B cell (primary cell): ENCODE data around the gene CDK19. TPM values are rescaled to one million over a fixed set of nuclear protein-coding genes. Genes with fewer than 3 reads are reported as not detected.
"Not testable (repeated sequence)": the region's sequence is repeated elsewhere in the genome, so short reads cannot be mapped to it uniquely, and the experiment has no call there.

ENCODE experiments used
- ATAC-seq: fragments of 200-7000 bp; cut with Tn5 transposase; one replicate; pipeline ENCODE4 v1.10.0; 2021; ENCODE audit warnings: low read depth, mild to moderate bottlenecking, moderate number of reproducible peaks, moderate library complexity
- CTCF ChIA-PET: fragments of 350-600 bp; sonication (Branson Sonifier 250); formaldehyde crosslinking; loops from one replicate; lab custom pipeline; 2021; ENCODE audit warnings: antibody characterized with exemption, inconsistent platforms; lab: Charles Lee
- POLR2A ChIA-PET: fragments of 350-600 bp; sonication (Branson Sonifier 250); formaldehyde crosslinking; loops from one replicate; lab custom pipeline; 2021; ENCODE audit warnings: antibody characterized with exemption; lab: Charles Lee
- DNase-seq: peaks from one replicate; pipeline ENCODE4 v3.0.0; 2013
- H2AFZ ChIP-seq: 2 replicates; pipeline ENCODE4 v1.6.1; 2012; ENCODE audit warnings: mild to moderate bottlenecking, low read depth, low read length; ENCODE audit not compliant: insufficient read depth, poor library complexity, severe bottlenecking
- H3K27ac ChIP-seq, 2 donors: 1 replicate in 1 of 2; 2 replicates in 1 of 2; pipeline ENCODE4 v1.5.1; 2012 to 2013; ENCODE audit warnings: low read length in 2 of 2, mild to moderate bottlenecking in 2 of 2, moderate library complexity in 1 of 2
- H3K27me3 ChIP-seq, 4 experiments: fragments of 200-600 bp in 1 of 4; sonication (generic) in 1 of 4; replicated peaks in 1 of 4; 1 replicate in 2 of 4; 2 replicates in 2 of 4; pipeline versions ENCODE4 v1.6.1 to v1.7.0; 2013 to 2016; ENCODE audit warnings: low read length in 3 of 4, mild to moderate bottlenecking in 2 of 4, mixed read lengths in 1 of 4, moderate library complexity in 1 of 4; ENCODE audit not compliant: insufficient read depth in 4 of 4, control insufficient read depth in 3 of 4; ENCODE audit errors: control extremely low read depth in 1 of 4
- H3K36me3 ChIP-seq, 2 experiments: replicated peaks in 1 of 2; 1 replicate in 1 of 2; 2 replicates in 1 of 2; pipeline versions ENCODE4 v1.6.1 to v1.7.1; 2013; ENCODE audit warnings: low read length in 1 of 2; ENCODE audit not compliant: insufficient read depth in 2 of 2, control insufficient read depth in 1 of 2; ENCODE audit errors: control extremely low read depth in 1 of 2, extremely low read depth in 1 of 2
- H3K4me1 ChIP-seq, 2 donors: fragments of 200-600 bp in 1 of 2; sonication (generic) in 1 of 2; 1 replicate in 1 of 2; 2 replicates in 1 of 2; pipeline versions ENCODE4 v1.5.1 to v1.6.1; 2013 to 2017; ENCODE audit warnings: low read length in 2 of 2; ENCODE audit not compliant: control insufficient read depth in 2 of 2, insufficient read depth in 2 of 2
- H3K4me2 ChIP-seq: replicated peaks from 2 replicates; pipeline ENCODE3; 2012; ENCODE audit warnings: mild to moderate bottlenecking, low read depth, low read length; ENCODE audit not compliant: poor library complexity, severe bottlenecking
- H3K4me3 ChIP-seq, 5 experiments: fragments of 200-600 bp in 1 of 5; sonication (generic) in 1 of 5; 1 replicate in 3 of 5; 2 replicates in 2 of 5; pipeline versions ENCODE4 v1.5.1 to v1.7.0; 2011 to 2016; ENCODE audit warnings: low read length in 4 of 5, mild to moderate bottlenecking in 4 of 5, low read depth in 2 of 5, control low read depth in 1 of 5, moderate library complexity in 1 of 5; ENCODE audit not compliant: insufficient read depth in 1 of 5; ENCODE audit errors: control extremely low read depth in 1 of 5, extremely low read depth in 1 of 5
- H3K79me2 ChIP-seq: fragments of 200-600 bp; sonication (generic); one replicate; pipeline ENCODE4 v1.6.0; 2016; ENCODE audit warnings: low read length; ENCODE audit not compliant: control insufficient read depth, insufficient read depth
- H3K9ac ChIP-seq: fragments of 200-600 bp; sonication (generic); 2 replicates; pipeline ENCODE4 v1.6.1; 2017; ENCODE audit warnings: mild to moderate bottlenecking, low read length, moderate library complexity
- H3K9me3 ChIP-seq, 3 donors: one replicate each; pipeline versions ENCODE4 v1.6.1 to v1.7.1; 2013; ENCODE audit warnings: low read length in 2 of 3; ENCODE audit not compliant: control insufficient read depth in 2 of 3, insufficient read depth in 1 of 3; ENCODE audit errors: control extremely low read depth in 1 of 3
- H4K20me1 ChIP-seq: 2 replicates; pipeline ENCODE4 v1.6.0; 2012; ENCODE audit warnings: mild to moderate bottlenecking, low read length; ENCODE audit not compliant: insufficient read depth, control insufficient read depth, poor library complexity, severe bottlenecking
- H3K27ac Mint-ChIP-seq: one replicate; pipeline ENCODE4 v1.8.0; 2021; ENCODE audit warnings: mixed read lengths
- H3K27me3 Mint-ChIP-seq: one replicate; pipeline ENCODE4 v1.8.0; 2021; ENCODE audit warnings: mixed read lengths
- H3K4me1 Mint-ChIP-seq: one replicate; pipeline ENCODE4 v1.8.0; 2021; ENCODE audit warnings: mixed read lengths
- H3K4me3 Mint-ChIP-seq: one replicate; pipeline ENCODE4 v1.8.0; 2021; ENCODE audit warnings: mixed read lengths
- H3K9me3 Mint-ChIP-seq: one replicate; pipeline ENCODE4 v1.8.0; 2022; ENCODE audit warnings: mixed read lengths; ENCODE audit not compliant: insufficient read depth
- EZH2 ChIP-seq: IDR thresholded peaks from 2 replicates; pipeline ENCODE4 v1.6.1; 2012; ENCODE audit warnings: borderline replicate concordance, low read depth, mild to moderate bottlenecking, moderate library complexity, low read length; ENCODE audit not compliant: insufficient read depth, poor library complexity, severe bottlenecking
- WGBS: methylation state at CpG from one replicate; pipeline ENCODE4 v1.1.5; 2013; ENCODE audit warnings: missing lambda C conversion rate; ENCODE audit not compliant: insufficient coverage; 5-methylcytosine and 5-hydroxymethylcytosine counted together
- intact Hi-C: fragments of 100-400 bp; cut with micrococcal nuclease; formaldehyde crosslinking; loops from one replicate; pipeline ENCODE4 v1.10.0; 2022
- polyA plus RNA-seq: library from polyadenylated mRNA; depleted of rRNA; stranded (reverse); fragments of >200 nt; gene quantifications from 2 replicates; pipeline ENCODE4 v1.2.3, GENCODE V29; 2012
- total RNA-seq, 2 donors: library from RNA; stranded (reverse); fragments of 120-200 nt in 1 of 2; gene quantifications; 1 replicate in 1 of 2; 2 replicates in 1 of 2; pipeline versions ENCODE4 v1.2.3 to v1.2.4, GENCODE V29; 2013 to 2022
- TF ChIP-seq, protein P1 (sequence below): fragments of 200-600 bp; IDR thresholded peaks from one replicate; pipeline ENCODE4 v1.8.0; 2022; ENCODE audit warnings: antibody characterized with exemption, mild to moderate bottlenecking

CDK19 gene
- total and polyA plus RNA-seq, 2 donors (not counting 1 experiment from before 2014, with no cell fraction given), result 8.7 to 44.8 TPM

DNA sequence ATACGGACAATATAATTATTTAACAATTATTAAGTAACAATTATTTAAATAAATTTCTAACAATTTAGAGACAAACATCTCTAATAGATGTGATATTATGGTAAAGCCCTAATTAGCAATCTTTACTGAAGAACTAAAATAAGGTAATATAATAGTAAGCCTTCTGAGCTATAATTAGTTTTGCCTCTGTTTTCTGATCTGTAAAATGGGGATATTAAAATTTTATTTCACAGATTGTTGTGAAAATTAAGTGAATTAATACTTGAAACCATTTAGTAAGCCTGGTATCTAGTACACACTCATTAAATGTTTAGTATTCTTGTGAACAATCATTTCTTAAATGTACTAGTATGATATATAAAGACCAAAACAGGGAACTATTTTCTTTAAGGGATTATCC, 70.3 kb downstream of the CDK19 start:
- no peak overlapping the region for H3K27ac Mint-ChIP-seq
- Histone ChIP-seq H3K4me1 (no peaks in the 10 kb centered on the region), H3K9me3 (peaks cover 6 to 33% (median 28%) of the 10 kb centered on the region in 3 donors), H3K9ac (no peak overlapping the region), H3K4me3 (no peak overlapping the region), H2AFZ (no peak overlapping the region), H3K79me2 (no peaks in the 10 kb centered on the region), H3K4me2 (no peak overlapping the region), H3K27me3 (no peaks in the 10 kb centered on the region), H3K36me3 (peaks cover 7 to 18% of the 10 kb centered on the region in 2 experiments), H4K20me1 (no peaks in the 10 kb centered on the region), H3K27ac (no peak overlapping the region)
- H3K4me3 Mint-ChIP-seq, result no peak overlapping the region
- H3K4me1 Mint-ChIP-seq, result peaks cover 6% of the 10 kb centered on the region
- TF ChIP-seq, protein P1, sequence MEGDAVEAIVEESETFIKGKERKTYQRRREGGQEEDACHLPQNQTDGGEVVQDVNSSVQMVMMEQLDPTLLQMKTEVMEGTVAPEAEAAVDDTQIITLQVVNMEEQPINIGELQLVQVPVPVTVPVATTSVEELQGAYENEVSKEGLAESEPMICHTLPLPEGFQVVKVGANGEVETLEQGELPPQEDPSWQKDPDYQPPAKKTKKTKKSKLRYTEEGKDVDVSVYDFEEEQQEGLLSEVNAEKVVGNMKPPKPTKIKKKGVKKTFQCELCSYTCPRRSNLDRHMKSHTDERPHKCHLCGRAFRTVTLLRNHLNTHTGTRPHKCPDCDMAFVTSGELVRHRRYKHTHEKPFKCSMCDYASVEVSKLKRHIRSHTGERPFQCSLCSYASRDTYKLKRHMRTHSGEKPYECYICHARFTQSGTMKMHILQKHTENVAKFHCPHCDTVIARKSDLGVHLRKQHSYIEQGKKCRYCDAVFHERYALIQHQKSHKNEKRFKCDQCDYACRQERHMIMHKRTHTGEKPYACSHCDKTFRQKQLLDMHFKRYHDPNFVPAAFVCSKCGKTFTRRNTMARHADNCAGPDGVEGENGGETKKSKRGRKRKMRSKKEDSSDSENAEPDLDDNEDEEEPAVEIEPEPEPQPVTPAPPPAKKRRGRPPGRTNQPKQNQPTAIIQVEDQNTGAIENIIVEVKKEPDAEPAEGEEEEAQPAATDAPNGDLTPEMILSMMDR, result no peak
- no peak for TF ChIP-seq EZH2
- ChIA-PET POLR2A (no interaction called here), CTCF (no interaction called here)
- no peak for DNase-seq
- ATAC-seq, result no peak
- intact Hi-C loops, result no loop called here
- H3K9me3 Mint-ChIP-seq, result peaks cover 15% of the 10 kb centered on the region
- no CpG with 5 or more reads among the region's 1 CpG for WGBS
- no peaks in the 10 kb centered on the region for H3K27me3 Mint-ChIP-seq

DNA sequence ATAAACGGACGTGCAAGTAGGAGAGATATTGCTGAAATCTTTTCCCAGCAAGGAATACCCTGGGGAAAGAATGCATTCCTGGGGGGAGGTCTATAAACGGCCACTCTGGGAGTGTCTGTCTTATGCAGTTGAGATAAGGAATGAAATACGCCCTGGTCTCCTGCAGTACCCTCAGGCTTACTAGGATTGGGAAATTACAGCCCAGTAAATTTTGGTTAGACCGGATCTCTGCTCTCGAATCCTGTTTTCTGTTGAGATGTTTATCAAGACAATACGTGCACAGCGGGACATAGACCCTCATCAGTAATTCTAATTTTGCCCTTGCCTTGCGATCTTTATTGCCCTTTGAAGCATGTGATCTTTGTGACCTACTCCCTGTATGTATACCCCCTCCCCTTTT, 72.7 kb downstream of the CDK19 start:
- CTCF ChIA-PET, result not testable (repeated sequence)
- WGBS, result 94% methylated on average over 9 of the region's 9 CpGs

More for the DNA sequence above, 72.7 kb downstream of the CDK19 start:
- ATAC-seq, POLR2A ChIA-PET, DNase-seq, H2AFZ ChIP-seq, intact Hi-C loops, H3K27me3 ChIP-seq, H3K27me3 Mint-ChIP-seq, H3K27ac ChIP-seq, H4K20me1 ChIP-seq, H3K79me2 ChIP-seq, H3K4me3 Mint-ChIP-seq, H3K4me1 Mint-ChIP-seq, H3K4me1 ChIP-seq, H3K27ac Mint-ChIP-seq, H3K4me3 ChIP-seq, H3K4me2 ChIP-seq, H3K9ac ChIP-seq: not testable (repeated sequence)
- Histone ChIP-seq H3K9me3 (peaks cover 6 to 33% (median 28%) of the 10 kb centered on the region in 3 donors), H3K36me3 (peaks cover 7 to 18% of the 10 kb centered on the region in 2 experiments)
- peaks cover 15% of the 10 kb centered on the region for H3K9me3 Mint-ChIP-seq
